K562 (cell line): ENCODE results near the gene SERPIND1. TPM values are rescaled to one million over a fixed set of nuclear protein-coding genes. Genes with fewer than 3 reads are reported as not detected.

Experiments used
- ATAC-seq: fragments of 200-7000 bp; cut with Tn5 transposase; 3 replicates; pipeline ENCODE4 v1.9.1; 2020; ENCODE audit warnings: moderate library complexity
- BruUV-seq: library from RNA; stranded (reverse); fragments of 400-500 nt; replicated peaks from 2 replicates; lab custom pipeline; 2021; lab: Mats Ljungman, UMichigan
- CTCF ChIA-PET: fragments of 300-600 bp; formaldehyde crosslinking; extraction: SDS; loops from one replicate; lab custom pipeline; 2021; ENCODE audit warnings: low intra/inter-chr PET ratio; lab: Yijun Ruan, JAX
- POLR2A ChIA-PET: fragments of 300-600, 350-650 bp; sonication (Branson Sonifier 250); formaldehyde crosslinking; extraction: SDS; loops from one replicate; lab custom pipeline; 2021; ENCODE audit warnings: antibody characterized with exemption, inconsistent platforms; lab: Yijun Ruan, JAX
- DNase-seq, 4 experiments: peaks; one replicate each; pipeline versions ENCODE4 v3.0.0 to v3.0.0-alpha.2; 2011 to 2018; ENCODE audit warnings: low spot score in 3 of 4, mixed read lengths in 3 of 4; ENCODE audit errors: extremely low read depth in 1 of 4
- FAIRE-seq: peaks from 2 replicates; lab custom pipeline; 2011; peaks lifted over from hg19 to GRCh38; lab: Jason Lieb, UNC
- H2AFZ ChIP-seq: 2 replicates; pipeline ENCODE4 v1.6.0; 2011; ENCODE audit warnings: low read depth, low read length, control low read depth, inconsistent platforms
- H3K27ac ChIP-seq: fragments of 200-600 bp; 3 replicates; pipeline ENCODE4 v1.8.0; 2011; ENCODE audit warnings: low read depth, mild to moderate bottlenecking, control low read depth, inconsistent platforms, low read length, moderate library complexity, mixed read lengths; ENCODE audit errors: extremely low read depth
- H3K27me3 ChIP-seq, 2 experiments: fragments of 300-600 bp in 1 of 2; 2 replicates in 1 of 2; 3 replicates in 1 of 2; pipeline versions ENCODE4 v1.6.0 to v1.8.0; 2011; ENCODE audit warnings: inconsistent platforms in 2 of 2, low read length in 2 of 2, mild to moderate bottlenecking in 1 of 2, mixed read lengths in 1 of 2, moderate library complexity in 1 of 2; ENCODE audit not compliant: control insufficient read depth in 2 of 2, insufficient read depth in 2 of 2
- H3K36me3 ChIP-seq: fragments of 300-600 bp; 3 replicates; pipeline ENCODE4 v1.8.0; 2011; ENCODE audit warnings: mild to moderate bottlenecking, low read length, inconsistent platforms; ENCODE audit not compliant: control insufficient read depth, insufficient read depth
- H3K4me1 ChIP-seq, 2 experiments: fragments of 200-600 bp in 1 of 2; replicated peaks in 1 of 2; 2 replicates in 1 of 2; 3 replicates in 1 of 2; pipeline versions ENCODE4 v1.5.1 to v1.8.0; 2011; ENCODE audit warnings: inconsistent platforms in 2 of 2, low read length in 2 of 2, mild to moderate bottlenecking in 1 of 2, mixed read lengths in 1 of 2, moderate library complexity in 1 of 2; ENCODE audit not compliant: control insufficient read depth in 2 of 2, insufficient read depth in 2 of 2
- H3K4me2 ChIP-seq: 2 replicates; pipeline ENCODE4 v1.6.1; 2011; ENCODE audit warnings: low read length, control low read depth, inconsistent platforms, mixed read lengths; ENCODE audit not compliant: insufficient read depth
- H3K4me3 ChIP-seq: fragments of 200-600 bp; sonication (generic), shearing (Covaris generic); 2 replicates; pipeline ENCODE4 v1.5.1; 2016; ENCODE audit warnings: control low read depth, inconsistent platforms
- H3K79me2 ChIP-seq: fragments of 200-600 bp; 3 replicates; pipeline ENCODE4 v1.8.0; 2011; ENCODE audit warnings: low read length, inconsistent platforms; ENCODE audit not compliant: control insufficient read depth, insufficient read depth
- H3K9ac ChIP-seq, 2 experiments: 2 replicates each; pipeline versions ENCODE4 v1.6.0 to v1.6.1; 2011; ENCODE audit warnings: low read depth in 2 of 2, low read length in 2 of 2, control low read depth in 1 of 2, inconsistent platforms in 1 of 2, mild to moderate bottlenecking in 1 of 2, mixed read lengths in 1 of 2; ENCODE audit not compliant: insufficient read depth in 1 of 2
- H3K9me1 ChIP-seq: one replicate; pipeline ENCODE4 v1.6.0; 2011; ENCODE audit warnings: inconsistent platforms, mild to moderate bottlenecking, low read length, moderate library complexity; ENCODE audit not compliant: control insufficient read depth, insufficient read depth
- H3K9me3 ChIP-seq: replicated peaks from 2 replicates; pipeline ENCODE4 v1.5.1; 2011; ENCODE audit warnings: low read depth, low read length, inconsistent platforms; ENCODE audit not compliant: control insufficient read depth, insufficient read depth
- H4K20me1 ChIP-seq: replicated peaks from 2 replicates; pipeline ENCODE4 v1.6.1; 2011; ENCODE audit warnings: low read length, inconsistent platforms, mixed read lengths; ENCODE audit not compliant: control insufficient read depth, insufficient read depth
- HDAC2 ChIP-seq: fragments of 450-650 bp; IDR thresholded peaks from 2 replicates; pipeline ENCODE4 v1.6.1; 2016; ENCODE audit warnings: mild to moderate bottlenecking
- MED1 ChIP-seq: sonication (generic); formaldehyde crosslinking; IDR thresholded peaks from 2 replicates; pipeline ENCODE4 v1.8.1; 2023; ENCODE audit warnings: missing genetic modification reagents, borderline replicate concordance
- MEF2A ChIP-seq: IDR thresholded peaks from 2 replicates; pipeline ENCODE4 v1.6.1; 2011; ENCODE audit warnings: low read depth, mild to moderate bottlenecking, low read length, moderate library complexity; ENCODE audit not compliant: control insufficient read depth
- NELFE ChIP-seq: IDR thresholded peaks from 2 replicates; pipeline ENCODE4 v1.6.1; 2011; ENCODE audit warnings: mild to moderate bottlenecking; ENCODE audit not compliant: insufficient read depth, insufficient read length
- NFATC3 ChIP-seq: fragments of 450-650 bp; IDR thresholded peaks from 2 replicates; pipeline ENCODE4 v1.6.1; 2017; ENCODE audit warnings: mild to moderate bottlenecking
- PHB ChIP-seq: fragments of 250-450 bp; sonication (Bioruptor Pico); IDR thresholded peaks from 2 replicates; pipeline ENCODE4 v1.5.0; 2021
- POLR3A ChIP-seq: IDR thresholded peaks from 2 replicates; pipeline ENCODE4 v1.6.1; 2011; ENCODE audit warnings: borderline replicate concordance, mild to moderate bottlenecking, moderate library complexity; ENCODE audit not compliant: insufficient read length, insufficient read depth; ENCODE audit errors: extremely low read depth
- SMAD3 ChIP-seq: fragments of 450-650 bp; formaldehyde crosslinking; conservative IDR thresholded peaks from 2 replicates; pipeline ENCODE4 v1.4.0; 2020; ENCODE audit warnings: mild to moderate bottlenecking
- SOX6 ChIP-seq: fragments of 450-650 bp; IDR thresholded peaks from 2 replicates; pipeline ENCODE4 v1.6.1; 2014; ENCODE audit warnings: mild to moderate bottlenecking
- ZNF780A ChIP-seq: fragments of 250-450 bp; sonication (Bioruptor Pico); IDR thresholded peaks from 2 replicates; pipeline ENCODE4 v1.5.0; 2021; ENCODE audit warnings: mild to moderate bottlenecking
- WGBS: fragments of 100-300 bp; shearing (Covaris generic); methylation state at CpG from one replicate; pipeline ENCODE4 v1.1.6; 2016; ENCODE audit warnings: low coverage, mixed read lengths; ENCODE audit not compliant: insufficient coverage; ENCODE audit errors: missing lambda C conversion rate; 5-methylcytosine and 5-hydroxymethylcytosine counted together
- in situ Hi-C: fragments of 300-500 bp; cut with MboI; formaldehyde crosslinking; loops from 4 replicates; pipeline ENCODE4 v1.15.0; 2018; ENCODE audit warnings: inconsistent platforms, mixed read lengths
- intact Hi-C: fragments of 100-400 bp; cut with micrococcal nuclease; formaldehyde crosslinking; loops from 2 replicates; pipeline ENCODE4 v1.14.2; 2022
- polyA plus RNA-seq, 8 experiments: library from polyadenylated mRNA; depleted of rRNA in 4 of 8; stranded (reverse) in 5 of 8; unstranded in 3 of 8; fragments of >200 nt; fragmentation: Nextera tagmentation in 2 of 8; fragmentation: Illumina TruSeq in 1 of 8; extraction: Ambion mirVana in 2 of 8; extraction: Trizol in 1 of 8; gene quantifications; 2 replicates each; pipeline versions ENCODE4 v1.2.1 to v1.2.3, GENCODE V29; 2011 to 2014; ENCODE audit warnings: inconsistent platforms in 1 of 8, missing spikeins in 1 of 8
- total RNA-seq, 7 experiments: library from RNA; depleted of rRNA in 6 of 7; stranded (reverse); fragments of >200 nt in 6 of 7; fragmentation: Illumina TruSeq in 2 of 7; extraction: Trizol in 2 of 7; gene quantifications; 2 replicates each; pipeline versions ENCODE4 v1.2.1 to v1.2.3, GENCODE V29; 2011 to 2021; ENCODE audit warnings: low replicate concordance in 1 of 7
- TF ChIP-seq, protein P1 (sequence below): fragments of 450-650 bp; formaldehyde crosslinking; IDR thresholded peaks from 2 replicates; pipeline ENCODE4 v1.4.0; 2020; ENCODE audit warnings: mild to moderate bottlenecking, moderate library complexity
- TF ChIP-seq, protein P2 (sequence below): sonication (generic); formaldehyde crosslinking; IDR thresholded peaks from 2 replicates; pipeline ENCODE4 v1.9.0; 2022; ENCODE audit warnings: mild to moderate bottlenecking, missing genetic modification reagents
- TF ChIP-seq, protein P3 (sequence below): sonication (generic); formaldehyde crosslinking; IDR thresholded peaks from 2 replicates; pipeline ENCODE4 v1.8.0; 2023; ENCODE audit warnings: missing genetic modification reagents, mild to moderate bottlenecking, borderline replicate concordance
- TF ChIP-seq, protein P4 (sequence below): fragments of 250-450 bp; sonication (Bioruptor Pico); IDR thresholded peaks from 2 replicates; pipeline ENCODE4 v1.8.0; 2022; ENCODE audit warnings: moderate library complexity, mild to moderate bottlenecking, inconsistent platforms

Gene SERPIND1
- total and polyA plus RNA-seq, 9 of the 15 experiments (the other 6 are each of a cell fraction or from before 2014, with no cell fraction given) = 0.04 to 0.11 (median 0.09) TPM; not detected in 6

DNA sequence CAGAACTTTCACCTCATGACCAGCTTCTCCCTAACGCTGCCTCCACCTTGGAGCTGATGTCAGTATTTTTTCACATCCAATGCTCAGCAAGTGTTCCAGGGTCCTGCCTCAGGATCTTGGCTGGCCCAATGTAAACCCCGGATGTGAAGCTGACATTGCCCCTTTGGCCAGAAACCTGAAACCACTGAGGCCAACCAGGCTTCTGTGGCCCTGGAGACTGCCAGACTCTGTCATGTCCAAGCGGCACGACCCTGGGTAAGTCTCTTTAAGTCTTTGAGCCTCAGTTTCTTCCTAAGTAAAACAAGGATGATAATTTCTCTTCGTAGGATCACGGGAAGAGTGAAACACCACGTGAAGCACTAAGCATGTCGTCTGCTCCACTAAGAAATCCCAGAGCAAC lies 22.8 kb downstream of the SERPIND1 start:
- H3K27me3 ChIP-seq = no peaks in the 10 kb centered on the region
- intact Hi-C loops = no loop called here
- BruUV-seq = no TSS peak
- 69% methylated on average over 8 of the region's 8 CpGs for WGBS
- no peak overlapping the region for H2AFZ ChIP-seq
- no peaks in the 10 kb centered on the region for H3K9me3 ChIP-seq
- ChIA-PET CTCF (no interaction called here), POLR2A (interaction anchor here (0.6 to 3.4 kb wide), 12 partner anchors 8 to 95 kb away, joined by 3 to 15 read pairs (median 4); no protein-coding TSS in a partner anchor)
- 0 out of 5 replicates have a peak, but pooled peaks cover 0 to 3% of the 10 kb centered on the region in 2 experiments for H3K4me1 ChIP-seq
- DNase-seq = no peak
- no peak for FAIRE-seq
- no peak overlapping the region; a peak in 1 of 4 replicates for H3K9ac ChIP-seq
- no peak overlapping the region for H3K4me2 ChIP-seq
- H3K4me3 ChIP-seq = no peak overlapping the region
- peaks cover 12% of the 10 kb centered on the region for H3K9me1 ChIP-seq
- H3K36me3 ChIP-seq = peaks cover 80% of the 10 kb centered on the region
- in situ Hi-C loops = loop anchor here (25.0 kb wide), 2 partner anchors 341 to 1959 kb away; no protein-coding TSS in a partner anchor
- no peaks in the 10 kb centered on the region for H3K79me2 ChIP-seq
- 0 out of 2 replicates have a peak, but pooled peaks cover 6% of the 10 kb centered on the region for H4K20me1 ChIP-seq
- H3K27ac ChIP-seq = no peak overlapping the region
- ATAC-seq = no peak
- TF ChIP-seq, protein P1, sequence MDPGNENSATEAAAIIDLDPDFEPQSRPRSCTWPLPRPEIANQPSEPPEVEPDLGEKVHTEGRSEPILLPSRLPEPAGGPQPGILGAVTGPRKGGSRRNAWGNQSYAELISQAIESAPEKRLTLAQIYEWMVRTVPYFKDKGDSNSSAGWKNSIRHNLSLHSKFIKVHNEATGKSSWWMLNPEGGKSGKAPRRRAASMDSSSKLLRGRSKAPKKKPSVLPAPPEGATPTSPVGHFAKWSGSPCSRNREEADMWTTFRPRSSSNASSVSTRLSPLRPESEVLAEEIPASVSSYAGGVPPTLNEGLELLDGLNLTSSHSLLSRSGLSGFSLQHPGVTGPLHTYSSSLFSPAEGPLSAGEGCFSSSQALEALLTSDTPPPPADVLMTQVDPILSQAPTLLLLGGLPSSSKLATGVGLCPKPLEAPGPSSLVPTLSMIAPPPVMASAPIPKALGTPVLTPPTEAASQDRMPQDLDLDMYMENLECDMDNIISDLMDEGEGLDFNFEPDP = 0 out of 2 replicates have a peak, but pooled peaks have one; percentile 57
- TF ChIP-seq NELFE (no peak), SMAD3 (no peak), NFATC3 (no peak), SOX6 (no peak), PHB (CRISPR knock-in tag) (no peak), MED1 (CRISPR knock-in tag) (0 out of 2 replicates have a peak, but pooled peaks have one; percentile 85), MEF2A (no peak), POLR3A (no peak), HDAC2 (no peak), ZNF780A (no peak)
- TF ChIP-seq, protein P2, sequence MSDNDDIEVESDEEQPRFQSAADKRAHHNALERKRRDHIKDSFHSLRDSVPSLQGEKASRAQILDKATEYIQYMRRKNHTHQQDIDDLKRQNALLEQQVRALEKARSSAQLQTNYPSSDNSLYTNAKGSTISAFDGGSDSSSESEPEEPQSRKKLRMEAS = 0 out of 2 replicates have a peak, but pooled peaks have one; percentile 19
- TF ChIP-seq, protein P3, sequence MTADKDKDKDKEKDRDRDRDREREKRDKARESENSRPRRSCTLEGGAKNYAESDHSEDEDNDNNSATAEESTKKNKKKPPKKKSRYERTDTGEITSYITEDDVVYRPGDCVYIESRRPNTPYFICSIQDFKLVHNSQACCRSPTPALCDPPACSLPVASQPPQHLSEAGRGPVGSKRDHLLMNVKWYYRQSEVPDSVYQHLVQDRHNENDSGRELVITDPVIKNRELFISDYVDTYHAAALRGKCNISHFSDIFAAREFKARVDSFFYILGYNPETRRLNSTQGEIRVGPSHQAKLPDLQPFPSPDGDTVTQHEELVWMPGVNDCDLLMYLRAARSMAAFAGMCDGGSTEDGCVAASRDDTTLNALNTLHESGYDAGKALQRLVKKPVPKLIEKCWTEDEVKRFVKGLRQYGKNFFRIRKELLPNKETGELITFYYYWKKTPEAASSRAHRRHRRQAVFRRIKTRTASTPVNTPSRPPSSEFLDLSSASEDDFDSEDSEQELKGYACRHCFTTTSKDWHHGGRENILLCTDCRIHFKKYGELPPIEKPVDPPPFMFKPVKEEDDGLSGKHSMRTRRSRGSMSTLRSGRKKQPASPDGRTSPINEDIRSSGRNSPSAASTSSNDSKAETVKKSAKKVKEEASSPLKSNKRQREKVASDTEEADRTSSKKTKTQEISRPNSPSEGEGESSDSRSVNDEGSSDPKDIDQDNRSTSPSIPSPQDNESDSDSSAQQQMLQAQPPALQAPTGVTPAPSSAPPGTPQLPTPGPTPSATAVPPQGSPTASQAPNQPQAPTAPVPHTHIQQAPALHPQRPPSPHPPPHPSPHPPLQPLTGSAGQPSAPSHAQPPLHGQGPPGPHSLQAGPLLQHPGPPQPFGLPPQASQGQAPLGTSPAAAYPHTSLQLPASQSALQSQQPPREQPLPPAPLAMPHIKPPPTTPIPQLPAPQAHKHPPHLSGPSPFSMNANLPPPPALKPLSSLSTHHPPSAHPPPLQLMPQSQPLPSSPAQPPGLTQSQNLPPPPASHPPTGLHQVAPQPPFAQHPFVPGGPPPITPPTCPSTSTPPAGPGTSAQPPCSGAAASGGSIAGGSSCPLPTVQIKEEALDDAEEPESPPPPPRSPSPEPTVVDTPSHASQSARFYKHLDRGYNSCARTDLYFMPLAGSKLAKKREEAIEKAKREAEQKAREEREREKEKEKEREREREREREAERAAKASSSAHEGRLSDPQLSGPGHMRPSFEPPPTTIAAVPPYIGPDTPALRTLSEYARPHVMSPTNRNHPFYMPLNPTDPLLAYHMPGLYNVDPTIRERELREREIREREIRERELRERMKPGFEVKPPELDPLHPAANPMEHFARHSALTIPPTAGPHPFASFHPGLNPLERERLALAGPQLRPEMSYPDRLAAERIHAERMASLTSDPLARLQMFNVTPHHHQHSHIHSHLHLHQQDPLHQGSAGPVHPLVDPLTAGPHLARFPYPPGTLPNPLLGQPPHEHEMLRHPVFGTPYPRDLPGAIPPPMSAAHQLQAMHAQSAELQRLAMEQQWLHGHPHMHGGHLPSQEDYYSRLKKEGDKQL (CRISPR knock-in tag) = 0 out of 2 replicates have a peak, but pooled peaks have one; percentile 41
- TF ChIP-seq, protein P4, sequence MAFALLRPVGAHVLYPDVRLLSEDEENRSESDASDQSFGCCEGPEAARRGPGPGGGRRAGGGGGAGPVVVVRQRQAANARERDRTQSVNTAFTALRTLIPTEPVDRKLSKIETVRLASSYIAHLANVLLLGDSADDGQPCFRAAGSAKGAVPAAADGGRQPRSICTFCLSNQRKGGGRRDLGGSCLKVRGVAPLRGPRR (CRISPR knock-in tag) = no peak
